SU-DHL-6 (cell line): ENCODE data around the gene C1S.

ENCODE experiments used
- CTCF ChIP-seq: fragments of 200-600 bp; sonication (generic); IDR thresholded peaks from one replicate; pipeline ENCODE4 v1.5.1; 2017; ENCODE audit warnings: antibody characterized with exemption, mild to moderate bottlenecking, low read length, moderate library complexity; ENCODE audit not compliant: insufficient read depth, poor library complexity, severe bottlenecking
- EZH2phosphoT487 ChIP-seq: fragments of 200-600 bp; sonication (generic), shearing (Covaris generic); conservative IDR thresholded peaks from 2 replicates; pipeline ENCODE4 v1.6.1; 2018; ENCODE audit warnings: mild to moderate bottlenecking, antibody characterized with exemption, low read length, moderate library complexity, mixed read lengths

- no peak for TF ChIP-seq CTCF
- TF ChIP-seq EZH2phosphoT487: no peak
These were observed 26.1 kb upstream of the C1S start for GRCh38 chr12:7034464-7034863.
